D721Med (cell line): ENCODE results near the gene ZCCHC4.
"Not testable (repeated sequence)": the region's sequence is repeated elsewhere in the genome, so short reads cannot be mapped to it uniquely, and the experiment has no call there.

ENCODE experiments used
- DNase-seq: peaks from one replicate; pipeline ENCODE4 v3.0.0; 2011; ENCODE audit warnings: low spot score; ENCODE audit not compliant: insufficient read length
- FAIRE-seq: peaks from 2 replicates; lab custom pipeline; 2011; peaks lifted over from hg19 to GRCh38; lab: Jason Lieb, UNC
- CTCF ChIP-seq: IDR thresholded peaks from 2 replicates; pipeline ENCODE4 v1.5.1; 2012; ENCODE audit warnings: mild to moderate bottlenecking, control low read depth; ENCODE audit not compliant: insufficient read depth; ENCODE audit errors: missing control alignments

Gene ZCCHC4

GRCh38 chr4:25313201-25313895 is 774 bp downstream of the ZCCHC4 start:
- no peak for DNase-seq
- TF ChIP-seq CTCF: no peak
- FAIRE-seq: no peak

GRCh38 chr4:25320336-25320735 is 7.8 kb downstream of the ZCCHC4 start:
- TF ChIP-seq CTCF: no peak
- FAIRE-seq (no peak), DNase-seq (no peak)

GRCh38 chr4:25320773-25321172 is 8.2 kb downstream of the ZCCHC4 start:
- FAIRE-seq (no peak), DNase-seq (no peak)
- TF ChIP-seq CTCF: no peak

- no peak for TF ChIP-seq CTCF
- DNase-seq (no peak), FAIRE-seq (no peak)
Observed at GRCh38 chr4:25321703-25322102, 9.1 kb downstream of the ZCCHC4 start.

DNA sequence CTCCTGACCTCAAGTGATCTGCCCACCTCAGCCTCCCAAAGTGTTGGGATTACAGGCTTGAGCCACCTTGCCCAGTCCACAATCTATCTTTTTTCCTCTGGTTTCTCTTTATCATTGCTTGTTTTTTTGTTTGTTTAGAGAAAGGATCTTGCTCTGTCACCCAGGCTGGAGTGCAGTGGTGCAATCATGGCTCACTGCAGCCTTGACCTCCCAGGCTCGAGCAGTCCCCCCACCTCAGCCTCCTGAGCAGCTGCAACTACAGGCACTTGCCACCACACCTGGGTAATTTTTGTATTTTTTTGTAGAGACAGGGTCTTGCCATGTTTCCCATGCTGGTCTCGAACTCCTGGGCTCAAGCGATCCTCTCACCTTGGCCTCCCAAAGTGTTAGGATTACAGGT is 15.9 kb downstream of the ZCCHC4 start:
- not testable (repeated sequence) for FAIRE-seq, DNase-seq

DNA sequence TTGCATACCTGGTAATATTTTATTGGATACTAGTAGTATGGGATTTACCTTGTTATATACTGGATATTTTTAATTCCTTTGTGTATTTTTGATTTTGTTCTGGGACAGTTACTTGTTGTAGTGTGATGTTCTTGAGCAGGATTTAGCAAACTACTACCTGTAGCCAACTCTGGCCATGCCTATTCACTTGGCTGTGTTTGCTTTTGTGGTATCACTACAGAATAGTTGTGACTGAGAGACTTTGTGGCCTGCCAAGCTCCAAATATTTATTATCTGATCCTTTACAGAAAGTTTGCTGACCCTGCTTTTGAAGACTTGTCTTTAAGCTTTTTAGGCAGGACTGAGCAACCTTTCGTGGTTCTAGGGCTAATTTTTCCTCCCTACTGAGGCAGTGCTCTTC is 17.8 kb downstream of the ZCCHC4 start:
- TF ChIP-seq CTCF: no peak
- DNase-seq: no peak
- FAIRE-seq: no peak

DNA sequence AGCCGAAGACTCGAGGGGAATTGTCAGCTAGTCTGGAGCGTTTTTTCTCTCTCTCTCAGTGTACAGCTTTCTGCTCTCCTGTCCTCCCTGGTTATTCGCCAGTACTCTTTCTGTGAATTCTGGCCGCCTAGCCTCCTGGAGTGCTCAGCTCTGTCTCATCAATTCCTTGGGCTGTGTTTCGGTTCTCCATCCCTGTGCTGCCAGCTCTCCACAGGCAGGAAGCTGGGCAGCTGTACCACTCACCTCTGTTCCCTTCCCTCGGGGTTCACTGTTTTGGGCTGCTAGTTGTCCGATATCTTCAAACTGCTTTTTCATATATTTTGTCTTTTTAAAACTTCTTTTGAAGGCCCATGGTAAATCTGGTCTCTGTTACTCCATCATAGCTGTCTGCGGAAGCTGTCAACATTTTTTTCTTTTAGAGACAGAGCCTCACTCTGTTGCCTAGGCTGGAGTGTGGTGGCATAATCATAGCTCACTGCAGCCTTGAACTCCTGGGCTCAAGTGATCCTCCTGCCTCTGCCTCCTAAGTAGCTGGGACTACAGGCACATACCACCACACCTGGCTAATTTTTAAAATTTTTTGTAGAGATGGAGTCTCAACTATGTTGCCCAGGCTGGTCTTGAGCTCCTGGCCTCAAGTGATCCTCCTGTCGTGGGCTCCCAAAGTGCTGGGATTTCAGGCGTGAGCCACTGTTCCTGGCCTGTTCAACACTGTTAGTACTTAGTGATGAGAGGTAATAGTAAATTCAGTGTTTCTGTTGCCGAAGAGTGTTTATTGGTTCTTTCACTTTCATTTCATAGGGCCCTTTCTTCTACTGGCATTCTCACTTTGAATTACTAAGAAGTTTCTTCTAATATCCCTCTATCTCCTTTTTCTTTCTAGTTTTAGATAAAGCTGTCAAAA is 18.6 kb downstream of the ZCCHC4 start:
- DNase-seq: no peak
- no peak for FAIRE-seq
- TF ChIP-seq CTCF: no peak
